WTC11 (cell line): ENCODE results near the gene BEND5.

Source experiments
- CTCF ChIP-seq: fragments of 200-600 bp; IDR thresholded peaks from 2 replicates; pipeline ENCODE4 v1.8.0; 2022; ENCODE audit warnings: antibody characterized with exemption
- IRF2 ChIP-seq: sonication (generic); formaldehyde crosslinking; IDR thresholded peaks from 2 replicates; pipeline ENCODE4 v1.8.0; 2022; ENCODE audit warnings: low read depth, missing genetic modification reagents, borderline replicate concordance
- NFYB ChIP-seq: sonication (generic); formaldehyde crosslinking; conservative IDR thresholded peaks from 2 replicates; pipeline ENCODE4 v1.8.0; 2022; ENCODE audit warnings: low read depth, missing genetic modification reagents
- NR2C2 ChIP-seq: sonication (generic); formaldehyde crosslinking; IDR thresholded peaks from 2 replicates; pipeline ENCODE4 v1.8.0; 2022; ENCODE audit warnings: mild to moderate bottlenecking, missing genetic modification reagents
- TCF7 ChIP-seq: sonication (generic); formaldehyde crosslinking; IDR thresholded peaks from 2 replicates; pipeline ENCODE4 v1.8.0; 2022; ENCODE audit warnings: mild to moderate bottlenecking, low read depth, missing genetic modification reagents, moderate library complexity
- ZNF232 ChIP-seq: sonication (generic); formaldehyde crosslinking; IDR thresholded peaks from 2 replicates; pipeline ENCODE4 v1.8.0; 2022; ENCODE audit warnings: mild to moderate bottlenecking, missing genetic modification reagents
- ZNF416 ChIP-seq: fragments of 250-450 bp; sonication (Bioruptor Pico); IDR thresholded peaks from 2 replicates; pipeline ENCODE4 v1.9.0; 2021; ENCODE audit warnings: mild to moderate bottlenecking, inconsistent platforms
- TF ChIP-seq, protein P1 (sequence below): sonication (generic); formaldehyde crosslinking; IDR thresholded peaks from 2 replicates; pipeline ENCODE4 v1.8.0; 2022; ENCODE audit warnings: mild to moderate bottlenecking, missing genetic modification reagents
- TF ChIP-seq, protein P2 (sequence below): sonication (generic); formaldehyde crosslinking; IDR thresholded peaks from 2 replicates; pipeline ENCODE4 v1.8.0; 2022; ENCODE audit warnings: mild to moderate bottlenecking, missing genetic modification reagents
- TF ChIP-seq, protein P3 (sequence below): sonication (generic); formaldehyde crosslinking; IDR thresholded peaks from 2 replicates; pipeline ENCODE4 v1.8.1; 2023; ENCODE audit warnings: mild to moderate bottlenecking, missing genetic modification reagents, borderline replicate concordance

GRCh38 chr1:48704736-48705135 is 72.0 kb downstream of the BEND5 start:
- no peak for TF ChIP-seq TCF7 (CRISPR knock-in tag)
- no peak for TF ChIP-seq CTCF
- TF ChIP-seq, protein P1, sequence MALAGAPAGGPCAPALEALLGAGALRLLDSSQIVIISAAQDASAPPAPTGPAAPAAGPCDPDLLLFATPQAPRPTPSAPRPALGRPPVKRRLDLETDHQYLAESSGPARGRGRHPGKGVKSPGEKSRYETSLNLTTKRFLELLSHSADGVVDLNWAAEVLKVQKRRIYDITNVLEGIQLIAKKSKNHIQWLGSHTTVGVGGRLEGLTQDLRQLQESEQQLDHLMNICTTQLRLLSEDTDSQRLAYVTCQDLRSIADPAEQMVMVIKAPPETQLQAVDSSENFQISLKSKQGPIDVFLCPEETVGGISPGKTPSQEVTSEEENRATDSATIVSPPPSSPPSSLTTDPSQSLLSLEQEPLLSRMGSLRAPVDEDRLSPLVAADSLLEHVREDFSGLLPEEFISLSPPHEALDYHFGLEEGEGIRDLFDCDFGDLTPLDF (CRISPR knock-in tag): no peak
- TF ChIP-seq NR2C2: no peak
- no peak for TF ChIP-seq NFYB (CRISPR knock-in tag)
- TF ChIP-seq, protein P2, sequence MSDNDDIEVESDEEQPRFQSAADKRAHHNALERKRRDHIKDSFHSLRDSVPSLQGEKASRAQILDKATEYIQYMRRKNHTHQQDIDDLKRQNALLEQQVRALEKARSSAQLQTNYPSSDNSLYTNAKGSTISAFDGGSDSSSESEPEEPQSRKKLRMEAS: no peak
- no peak for TF ChIP-seq ZNF232 (CRISPR knock-in tag)
- no peak for TF ChIP-seq ZNF416 (CRISPR knock-in tag)
- TF ChIP-seq, protein P3, sequence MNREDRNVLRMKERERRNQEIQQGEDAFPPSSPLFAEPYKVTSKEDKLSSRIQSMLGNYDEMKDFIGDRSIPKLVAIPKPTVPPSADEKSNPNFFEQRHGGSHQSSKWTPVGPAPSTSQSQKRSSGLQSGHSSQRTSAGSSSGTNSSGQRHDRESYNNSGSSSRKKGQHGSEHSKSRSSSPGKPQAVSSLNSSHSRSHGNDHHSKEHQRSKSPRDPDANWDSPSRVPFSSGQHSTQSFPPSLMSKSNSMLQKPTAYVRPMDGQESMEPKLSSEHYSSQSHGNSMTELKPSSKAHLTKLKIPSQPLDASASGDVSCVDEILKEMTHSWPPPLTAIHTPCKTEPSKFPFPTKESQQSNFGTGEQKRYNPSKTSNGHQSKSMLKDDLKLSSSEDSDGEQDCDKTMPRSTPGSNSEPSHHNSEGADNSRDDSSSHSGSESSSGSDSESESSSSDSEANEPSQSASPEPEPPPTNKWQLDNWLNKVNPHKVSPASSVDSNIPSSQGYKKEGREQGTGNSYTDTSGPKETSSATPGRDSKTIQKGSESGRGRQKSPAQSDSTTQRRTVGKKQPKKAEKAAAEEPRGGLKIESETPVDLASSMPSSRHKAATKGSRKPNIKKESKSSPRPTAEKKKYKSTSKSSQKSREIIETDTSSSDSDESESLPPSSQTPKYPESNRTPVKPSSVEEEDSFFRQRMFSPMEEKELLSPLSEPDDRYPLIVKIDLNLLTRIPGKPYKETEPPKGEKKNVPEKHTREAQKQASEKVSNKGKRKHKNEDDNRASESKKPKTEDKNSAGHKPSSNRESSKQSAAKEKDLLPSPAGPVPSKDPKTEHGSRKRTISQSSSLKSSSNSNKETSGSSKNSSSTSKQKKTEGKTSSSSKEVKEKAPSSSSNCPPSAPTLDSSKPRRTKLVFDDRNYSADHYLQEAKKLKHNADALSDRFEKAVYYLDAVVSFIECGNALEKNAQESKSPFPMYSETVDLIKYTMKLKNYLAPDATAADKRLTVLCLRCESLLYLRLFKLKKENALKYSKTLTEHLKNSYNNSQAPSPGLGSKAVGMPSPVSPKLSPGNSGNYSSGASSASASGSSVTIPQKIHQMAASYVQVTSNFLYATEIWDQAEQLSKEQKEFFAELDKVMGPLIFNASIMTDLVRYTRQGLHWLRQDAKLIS (CRISPR knock-in tag): no peak
- no peak for TF ChIP-seq IRF2 (CRISPR knock-in tag)
